Brain microvascular endothelial cell (primary cell): ENCODE data around the gene RESF1.

Source experiments
- DNase-seq: peaks from one replicate; pipeline ENCODE4 v3.0.0-alpha.2; 2020
- H3K27ac ChIP-seq: fragments of 250-450 bp; sonication (Bioruptor Pico); 2 replicates; pipeline ENCODE4 v1.5.1; 2020; ENCODE audit warnings: mild to moderate bottlenecking, moderate library complexity
- H3K27me3 ChIP-seq: fragments of 250-450 bp; sonication (Bioruptor Pico); replicated peaks from 2 replicates; pipeline ENCODE4 v1.5.1; 2020; ENCODE audit warnings: mild to moderate bottlenecking
- H3K36me3 ChIP-seq: fragments of 250-450 bp; sonication (Bioruptor Pico); replicated peaks from 2 replicates; pipeline ENCODE4 v1.5.1; 2020; ENCODE audit warnings: mild to moderate bottlenecking
- H3K4me3 ChIP-seq: 2 replicates; pipeline ENCODE4 v1.5.1; 2011; ENCODE audit warnings: low read depth, mild to moderate bottlenecking, control low read depth, low read length, moderate library complexity
- CTCF ChIP-seq: IDR thresholded peaks from 2 replicates; pipeline ENCODE4 v1.5.1; 2011; ENCODE audit warnings: low read depth, mild to moderate bottlenecking, moderate library complexity, low read length, control low read depth, inconsistent platforms; ENCODE audit errors: missing control alignments
- in situ Hi-C: cut with HindIII; loops from 2 replicates; pipeline ENCODE4 v1.10.0; 2017; ENCODE audit warnings: low sequenced_read_pairs, low pct_ligation_motif_present

Gene RESF1

DNA sequence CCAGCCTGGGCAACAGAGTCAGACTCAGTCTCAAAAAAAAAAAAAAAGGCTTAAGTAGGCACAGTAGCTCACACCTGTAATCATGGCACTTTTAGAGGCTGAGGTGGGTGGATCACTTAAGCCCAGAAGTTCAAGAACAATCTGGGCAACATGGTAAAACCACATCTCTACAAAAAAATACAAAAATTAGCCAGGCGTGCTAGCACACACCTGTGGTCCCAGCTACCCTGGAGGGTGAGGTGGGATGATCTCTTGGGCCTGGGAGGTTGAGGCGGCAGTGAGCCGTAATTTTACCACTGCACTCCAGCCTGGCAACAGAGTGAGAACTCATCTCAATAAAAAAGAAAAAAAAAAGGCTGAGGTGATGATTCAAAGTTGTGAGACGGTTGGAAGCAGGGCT lies 9.1 kb upstream of the RESF1 start:
- Histone ChIP-seq H3K27ac (no peak overlapping the region), H3K27me3 (no peaks in the 10 kb centered on the region)
- in situ Hi-C loops = no loop called here

GRCh38 chr12:31950492-31950891 lies 8.7 kb upstream of the RESF1 start:
- DNase-seq = no peak
- Histone ChIP-seq H3K36me3 (no peaks in the 10 kb centered on the region), H3K4me3 (no peak overlapping the region), H3K27me3 (no peaks in the 10 kb centered on the region), H3K27ac (no peak overlapping the region)
- in situ Hi-C loops = no loop called here
- TF ChIP-seq CTCF = no peak

More for the DNA sequence above, 9.1 kb upstream of the RESF1 start:
- H3K36me3 ChIP-seq = no peaks in the 10 kb centered on the region
- no peak overlapping the region for H3K4me3 ChIP-seq
- TF ChIP-seq CTCF = no peak
- DNase-seq = no peak

DNA sequence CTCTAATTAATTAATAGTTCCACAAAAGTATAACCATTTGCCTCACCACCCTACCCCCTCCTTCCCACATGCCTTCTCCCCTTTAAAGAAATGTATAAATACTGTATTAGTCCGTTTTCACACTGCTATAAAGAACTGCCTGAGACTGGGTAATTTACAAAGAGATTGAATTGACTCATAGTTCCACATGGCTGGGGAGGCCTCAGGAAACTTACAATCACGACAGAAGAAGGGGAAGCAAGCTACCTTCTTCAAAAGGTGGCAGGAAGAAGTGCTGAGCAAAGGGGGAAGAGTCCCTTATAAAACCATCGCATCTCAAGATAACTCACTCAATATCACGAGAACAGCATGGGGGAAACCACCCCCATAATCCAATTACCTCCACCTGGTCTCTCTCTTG lies 8.2 kb upstream of the RESF1 start:
- no peak for DNase-seq
- H3K4me3 ChIP-seq = no peak overlapping the region
- H3K36me3 ChIP-seq = no peaks in the 10 kb centered on the region
- no peak overlapping the region for H3K27ac ChIP-seq
- in situ Hi-C loops = no loop called here
- no peaks in the 10 kb centered on the region for H3K27me3 ChIP-seq
- no peak for TF ChIP-seq CTCF

GRCh38 chr12:31951939-31952338 lies 7.3 kb upstream of the RESF1 start:
- Histone ChIP-seq H3K27ac (no peak overlapping the region), H3K36me3 (no peaks in the 10 kb centered on the region), H3K4me3 (no peak overlapping the region), H3K27me3 (no peaks in the 10 kb centered on the region)
- TF ChIP-seq CTCF = no peak
- in situ Hi-C loops = no loop called here
- DNase-seq = no peak

DNA sequence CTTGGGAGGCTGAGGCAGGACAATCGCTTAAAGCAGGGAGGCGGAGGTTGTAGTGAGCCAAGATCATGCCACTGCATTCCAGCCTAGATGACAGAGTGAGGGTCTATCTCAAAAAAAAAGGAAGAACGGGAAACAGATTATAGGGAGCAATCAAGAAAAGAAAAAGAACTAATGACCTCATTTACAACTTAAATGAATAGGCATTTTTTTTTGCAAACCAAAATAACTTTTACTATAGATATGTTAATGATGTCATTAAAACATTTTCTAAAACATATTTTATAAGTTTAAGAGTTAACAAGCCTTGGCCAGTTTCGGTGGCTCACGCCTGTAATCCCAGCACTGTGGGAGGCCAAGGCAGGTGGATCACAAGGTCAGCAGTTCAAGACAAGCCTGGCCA lies 6.8 kb upstream of the RESF1 start:
- no peak overlapping the region for H3K27ac ChIP-seq
- H3K36me3 ChIP-seq = no peaks in the 10 kb centered on the region
- no peaks in the 10 kb centered on the region for H3K27me3 ChIP-seq
- no peak for DNase-seq
- no peak overlapping the region for H3K4me3 ChIP-seq
- no peak for TF ChIP-seq CTCF
- in situ Hi-C loops = no loop called here
